ENCODE data around the gene UFC1.

UFC1 gene

GRCh38 chr1:161196111-161196510 is 42.3 kb downstream of the UFC1 start:
- no peak for DNase-seq

- peak; percentile 24 to 57 for DNase-seq
Measured at GRCh38 chr1:161196521-161197451, 43.0 kb downstream of the UFC1 start.

DNA sequence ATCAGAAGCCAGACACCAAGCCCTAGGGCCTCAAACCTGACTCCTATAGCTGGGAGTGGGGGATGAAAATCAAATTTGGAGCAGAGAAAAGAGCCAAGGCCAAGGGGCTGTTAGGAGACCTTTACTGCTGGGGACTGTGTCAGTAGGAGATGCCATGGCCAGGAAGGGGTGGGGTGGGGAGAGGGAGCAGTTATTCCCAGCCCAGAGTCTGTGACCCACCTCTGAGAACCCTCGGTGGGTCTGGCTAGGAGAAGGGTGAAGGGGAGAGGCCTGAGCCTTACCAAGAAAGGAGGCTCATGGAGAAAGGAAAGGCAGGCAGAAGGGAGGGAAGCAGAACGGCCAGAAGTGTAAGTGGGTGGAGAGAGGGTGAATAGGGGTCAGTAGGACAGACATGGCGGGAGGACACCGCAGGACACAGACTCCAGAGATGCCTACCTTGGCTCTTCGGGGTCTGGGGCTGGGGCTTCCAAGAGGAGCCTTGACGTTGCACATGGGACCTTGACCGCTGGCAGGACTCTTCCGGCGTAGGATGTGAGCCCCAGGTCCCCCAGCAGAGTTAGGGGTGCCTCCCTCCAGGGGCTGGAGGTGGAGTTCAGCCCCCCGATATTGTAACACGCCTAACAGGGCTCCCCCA is 43.9 kb downstream of the UFC1 start:
- DNase-seq, result no peak

DNA sequence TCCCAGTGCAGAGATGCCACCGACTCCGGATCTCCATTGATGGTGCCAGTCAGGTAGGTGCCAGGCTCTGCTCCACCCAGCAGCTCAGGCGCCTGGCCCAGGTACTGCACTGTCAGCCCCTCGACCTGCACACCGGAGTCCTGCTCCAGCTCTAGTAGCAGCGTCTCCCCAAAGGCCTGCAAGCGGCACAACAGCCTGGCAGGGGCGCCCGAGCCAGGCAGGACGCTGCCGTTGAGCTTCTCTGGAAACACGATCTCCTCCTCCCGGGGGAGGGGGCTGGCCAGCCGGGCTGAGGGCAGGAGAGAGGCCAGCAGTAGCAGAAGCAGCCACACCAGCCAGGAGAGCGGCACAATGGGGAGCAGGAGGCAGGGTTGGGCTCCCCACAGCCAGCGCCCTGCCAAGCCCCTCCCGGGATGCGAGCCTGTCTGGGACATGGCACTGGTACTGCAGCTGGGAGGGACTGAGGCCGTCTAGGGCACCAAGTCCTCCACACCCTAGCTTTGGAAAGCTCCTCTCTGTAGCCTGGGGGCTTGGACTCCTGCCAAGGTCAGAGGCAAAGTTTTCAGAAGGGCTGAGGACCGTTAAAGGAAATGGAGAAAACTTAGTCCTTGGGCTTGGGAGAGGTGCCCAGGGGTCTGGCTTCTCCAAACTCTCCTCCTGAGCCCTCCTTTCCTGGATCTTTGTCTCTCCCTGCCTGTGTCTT is 44.6 kb downstream of the UFC1 start:
- DNase-seq, result peak; percentile 43 to 67

- no peak for DNase-seq
Measured at GRCh38 chr1:161198897-161199431, 45.2 kb downstream of the UFC1 start, which contains the start of gene ADAMTS4. TSS of gene ADAMTS4 (minus strand) at chr1:161199054. CDS start at chr1:161198627, 427 bp downstream.

DNA sequence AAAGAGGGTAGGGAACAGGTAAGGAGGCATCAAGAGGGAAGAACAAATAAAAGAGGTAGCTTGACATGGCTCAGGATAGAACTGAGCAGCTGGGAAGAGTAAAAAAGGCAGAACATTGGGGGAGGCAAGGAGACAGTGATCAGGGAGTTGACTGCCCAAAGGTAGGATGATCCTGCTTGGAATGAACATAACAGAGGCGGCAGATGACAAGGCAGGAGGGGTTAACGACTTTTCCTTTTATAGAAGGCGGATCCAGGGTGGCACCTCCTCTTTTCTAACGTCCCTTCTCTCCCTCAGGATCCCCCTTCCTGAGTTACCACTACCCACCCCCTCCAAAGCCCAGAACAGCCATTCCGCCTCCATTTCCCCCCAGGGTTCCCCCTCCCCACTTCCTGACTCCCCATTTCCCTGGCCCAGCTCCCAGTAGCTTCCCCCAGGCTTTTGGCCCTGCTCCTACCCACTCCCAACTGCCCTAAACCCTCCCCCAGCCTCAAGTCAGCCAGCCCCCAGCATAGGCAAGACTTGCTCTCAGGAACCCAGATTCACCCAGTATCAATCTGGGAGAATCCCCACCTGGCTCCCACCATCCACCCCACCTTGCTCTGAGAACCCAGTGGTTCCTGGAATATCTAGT is 45.8 kb downstream of the UFC1 start:
- DNase-seq, result no peak

- DNase-seq, result no peak
Measured at GRCh38 chr1:161200421-161200991, 46.7 kb downstream of the UFC1 start.

- DNase-seq, result no peak
Measured at GRCh38 chr1:161200992-161201835, 47.4 kb downstream of the UFC1 start.

- DNase-seq, result peak; percentile 97 to 98
Measured at GRCh38 chr1:161201836-161202712, 48.3 kb downstream of the UFC1 start, which contains the start of gene NDUFS2. TSS of gene NDUFS2 (plus strand) at chr1:161202367. CDS start at chr1:161202386, 19 bp downstream.

DNA sequence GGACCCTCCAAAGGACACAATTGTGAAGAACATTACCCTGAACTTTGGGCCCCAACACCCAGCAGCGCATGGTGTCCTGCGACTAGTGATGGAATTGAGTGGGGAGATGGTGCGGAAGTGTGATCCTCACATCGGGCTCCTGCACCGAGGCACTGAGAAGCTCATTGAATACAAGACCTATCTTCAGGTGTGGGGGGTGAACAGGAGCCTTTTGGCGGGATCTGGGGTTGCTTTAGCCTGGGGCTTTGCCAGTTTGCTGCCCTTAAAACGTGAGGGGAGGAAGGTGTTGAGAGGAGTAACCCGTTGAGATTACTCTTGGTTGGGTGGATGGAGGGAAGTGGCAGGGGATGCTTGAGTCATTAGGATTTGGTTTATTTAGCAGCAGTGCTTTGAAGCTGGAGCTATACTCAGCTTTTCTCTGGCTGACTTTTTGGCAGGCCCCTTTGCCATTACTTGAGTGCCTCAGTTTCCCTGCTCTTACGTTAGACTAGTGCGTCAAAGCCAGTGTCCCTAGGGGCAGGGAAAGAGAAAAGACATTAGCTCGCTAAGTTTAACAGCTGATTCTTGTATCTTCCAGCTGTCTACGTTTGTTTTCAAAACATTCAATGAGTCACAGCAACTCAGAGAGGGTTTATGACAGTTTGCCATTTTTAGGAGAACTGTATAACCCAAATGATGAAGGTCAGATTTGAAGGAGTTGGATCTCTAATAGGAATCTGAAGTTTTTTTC is 52.8 kb downstream of the UFC1 start:
- DNase-seq, result no peak

GRCh38 chr1:161207173-161207572 is 53.4 kb downstream of the UFC1 start:
- no peak for DNase-seq
